NOMO-1 treated with DMSO at 0.1 percent for 48 hours (cell line): ENCODE results near the gene SPEF2.
"Not testable (repeated sequence)": the region's sequence is repeated elsewhere in the genome, so short reads cannot be mapped to it uniquely, and the experiment has no call there.

Experiments
- DNase-seq: peaks from one replicate; lab custom pipeline; 2025; ENCODE audit not compliant: unreplicated experiment; lab: John Stamatoyannopoulos, UW

SPEF2 gene

DNA sequence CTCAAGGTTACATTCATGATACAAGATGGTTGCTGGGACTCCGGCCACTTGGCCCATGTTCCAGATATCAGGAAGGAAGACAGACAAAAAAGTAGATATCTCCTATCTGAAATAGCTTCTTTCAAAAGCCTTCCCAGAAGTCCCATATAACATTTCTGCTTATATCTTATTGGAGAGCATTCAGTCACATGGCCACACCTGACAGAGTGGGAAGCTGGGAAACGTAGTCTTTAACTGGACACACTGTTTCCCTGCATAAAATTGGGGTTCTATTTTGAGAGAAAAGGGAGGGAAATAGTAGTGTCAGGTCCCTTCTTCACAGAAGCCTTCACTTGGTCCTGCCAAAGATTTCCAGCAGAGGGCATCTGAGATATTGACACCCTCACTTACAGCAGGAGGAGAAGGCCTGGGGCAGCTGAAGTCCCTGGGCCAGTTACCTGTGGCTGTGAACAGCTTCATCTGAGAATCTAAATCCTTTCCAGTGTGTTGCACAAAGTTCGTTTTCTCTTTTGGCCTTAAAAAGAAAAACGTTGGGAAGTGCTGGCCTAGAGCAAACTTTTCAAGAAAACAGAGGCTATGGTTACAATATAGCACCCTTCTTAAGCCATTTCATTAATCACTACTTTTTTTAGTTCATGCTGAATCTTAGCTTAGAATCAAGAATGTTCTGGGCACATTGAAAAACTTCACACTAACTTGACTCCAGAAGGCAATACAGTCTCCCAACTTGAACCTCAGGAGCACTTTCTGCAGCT, 33.5 kb downstream of the SPEF2 start:
- peak; percentile 33 for DNase-seq

DNA sequence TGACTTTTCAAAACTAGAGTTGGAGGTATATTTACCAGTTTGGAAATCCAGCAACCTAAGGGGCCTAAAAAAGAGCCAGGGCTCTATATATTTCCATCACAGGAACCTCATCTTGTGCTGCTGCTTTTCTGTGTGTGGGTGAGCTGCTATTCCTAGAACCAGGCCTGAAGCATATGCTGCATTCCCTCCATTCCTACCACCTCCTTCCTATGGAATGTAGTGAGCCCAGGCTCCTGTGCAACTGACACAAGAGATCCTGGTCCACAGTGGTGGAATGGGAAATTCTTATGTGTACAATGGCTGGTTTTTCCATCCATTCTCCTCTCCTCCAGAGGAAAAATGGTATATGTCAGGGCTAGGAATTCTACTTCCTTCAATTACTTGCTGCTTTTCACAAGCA, 39.1 kb downstream of the SPEF2 start:
- no peak for DNase-seq

GRCh38 chr5:35657877-35658276, 40.2 kb downstream of the SPEF2 start:
- no peak for DNase-seq

- no peak for DNase-seq
Measured at GRCh38 chr5:35659556-35659955, 41.9 kb downstream of the SPEF2 start.

DNA sequence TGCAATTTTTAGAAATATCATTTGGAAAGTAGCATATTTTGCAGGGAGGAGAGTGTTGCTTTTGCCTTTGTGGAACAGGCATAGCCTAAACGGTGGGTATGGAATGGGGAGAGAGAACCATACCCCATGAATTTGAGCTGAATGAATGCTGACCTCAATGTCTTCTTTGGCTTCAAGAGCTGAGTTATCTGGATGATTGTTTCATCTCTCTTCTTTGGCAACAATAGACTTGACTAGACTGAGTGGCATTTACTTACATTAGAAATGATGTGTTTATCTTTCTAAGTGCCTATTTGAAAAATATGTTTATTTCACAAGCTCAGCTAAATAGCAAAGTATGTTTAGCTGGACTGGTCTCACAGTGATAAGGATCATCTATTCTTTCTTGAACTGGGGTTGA, 42.8 kb downstream of the SPEF2 start:
- DNase-seq, result no peak

- no peak for DNase-seq
Measured at GRCh38 chr5:35664584-35664983, 46.9 kb downstream of the SPEF2 start.

DNA sequence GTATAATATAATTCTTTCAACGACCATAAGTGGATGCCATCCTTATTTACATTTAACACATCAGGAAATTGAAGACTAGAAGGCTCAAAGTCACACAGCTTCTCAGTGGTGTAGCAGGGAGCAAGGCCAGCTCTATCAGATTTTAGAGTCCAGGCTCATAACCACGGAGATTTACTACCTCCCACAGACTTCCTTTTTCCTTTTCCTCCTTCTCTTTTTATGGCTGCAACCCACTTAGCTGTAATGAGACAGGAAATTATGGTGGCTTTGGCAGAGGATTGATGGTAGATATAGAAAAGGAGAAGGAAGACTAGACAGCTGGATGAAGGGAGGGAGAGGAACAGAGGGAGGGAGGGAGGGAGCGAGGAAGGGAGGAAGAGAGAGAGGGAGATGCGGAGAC, 47.4 kb downstream of the SPEF2 start:
- DNase-seq, result peak; percentile 97

GRCh38 chr5:35668319-35668718, 50.7 kb downstream of the SPEF2 start:
- no peak for DNase-seq

- no peak for DNase-seq
Measured at GRCh38 chr5:35668794-35669193, 51.1 kb downstream of the SPEF2 start.

DNA sequence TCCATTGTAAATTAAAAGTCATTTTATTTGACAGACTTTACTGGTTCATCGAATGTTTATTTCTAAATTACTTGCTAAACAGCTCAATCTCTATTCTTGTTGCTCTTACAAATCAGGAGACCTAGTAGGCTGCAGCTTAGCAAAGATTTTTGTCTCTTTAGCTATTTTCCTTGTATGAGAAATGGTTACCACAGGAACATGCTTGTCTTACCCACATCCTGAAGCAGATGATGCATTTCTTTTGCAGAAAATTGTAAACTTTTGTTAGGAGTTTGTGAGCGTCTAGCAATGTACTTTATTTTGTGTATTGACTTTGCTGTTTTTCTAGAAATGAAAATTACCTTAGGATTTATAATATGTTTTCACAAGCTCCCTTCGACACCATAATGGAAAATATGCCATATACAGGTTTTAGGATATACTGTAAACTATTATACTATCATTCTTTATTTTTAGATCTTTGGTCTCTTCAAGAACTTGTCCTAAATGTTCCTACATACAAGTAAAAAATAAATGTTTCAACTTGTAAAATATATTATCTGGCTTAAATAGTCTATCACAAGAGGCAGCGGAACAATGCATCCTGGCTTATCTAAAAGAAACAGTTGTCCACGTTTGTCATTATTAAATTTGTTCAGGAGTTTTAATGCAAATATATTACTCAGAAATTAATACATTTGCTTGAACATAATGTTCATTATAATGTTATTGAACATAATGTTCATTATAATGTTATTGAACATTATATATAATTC, 54.1 kb downstream of the SPEF2 start:
- DNase-seq, result no peak

DNA sequence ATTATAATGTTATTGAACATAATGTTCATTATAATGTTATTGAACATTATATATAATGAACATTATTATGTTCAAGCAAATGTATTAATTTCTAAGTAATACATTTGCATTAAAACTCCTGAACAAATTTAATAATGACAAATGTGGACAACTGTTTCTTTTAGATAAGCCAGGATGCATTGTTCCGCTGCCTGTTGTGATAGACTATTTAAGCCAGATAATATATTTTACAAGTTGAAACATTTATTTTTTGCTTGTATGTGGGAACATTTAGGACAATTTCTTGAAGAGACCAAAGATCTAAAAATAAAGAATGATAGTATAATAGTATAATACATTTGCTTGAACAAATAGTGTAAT, 54.6 kb downstream of the SPEF2 start:
- not testable (repeated sequence) for DNase-seq

- no peak for DNase-seq
Measured at GRCh38 chr5:35672995-35673394, 55.3 kb downstream of the SPEF2 start.

- no peak for DNase-seq
Measured at GRCh38 chr5:35674049-35674448, 56.4 kb downstream of the SPEF2 start.

GRCh38 chr5:35675392-35675791, 57.7 kb downstream of the SPEF2 start:
- no peak for DNase-seq

DNA sequence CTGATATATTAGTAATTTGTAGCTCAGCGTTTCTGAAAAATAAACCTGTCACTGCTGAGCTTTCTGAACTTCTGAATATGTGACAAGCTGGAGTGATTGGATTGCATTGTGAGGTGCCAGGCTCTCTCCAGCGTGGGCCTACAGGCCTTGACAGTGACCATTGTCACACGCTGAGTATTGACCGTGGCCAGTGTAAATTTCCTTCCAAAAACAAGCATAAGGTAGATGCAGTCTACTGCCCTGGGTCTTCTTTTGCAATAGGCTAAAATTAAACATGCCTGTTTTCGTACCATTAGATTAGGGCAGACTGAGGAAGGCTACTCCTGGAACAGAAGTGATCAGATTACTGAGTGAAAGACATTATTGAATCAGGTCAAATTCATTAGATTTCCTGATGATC, 60.2 kb downstream of the SPEF2 start:
- DNase-seq, result no peak

DNA sequence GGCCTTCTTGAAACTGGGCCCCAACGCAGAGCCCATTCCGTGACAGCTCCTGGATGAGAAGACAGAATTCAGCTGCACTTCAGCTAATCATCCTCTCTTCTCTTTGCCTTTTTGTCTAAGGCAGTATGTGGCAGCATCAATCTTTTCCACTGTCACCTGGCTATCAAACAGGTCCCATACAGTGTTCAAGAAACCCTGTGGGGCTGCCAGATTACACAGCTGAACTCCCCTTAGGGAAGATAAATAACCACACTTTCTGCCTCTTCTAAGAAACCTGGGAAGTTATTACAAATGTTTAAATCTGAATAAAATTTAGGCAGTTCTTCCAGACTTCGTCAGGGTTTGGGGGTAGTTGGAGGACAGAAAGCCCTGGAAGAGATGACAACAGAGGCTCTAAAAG, 61.0 kb downstream of the SPEF2 start:
- no peak for DNase-seq

- no peak for DNase-seq
Measured at GRCh38 chr5:35679357-35679756, 61.7 kb downstream of the SPEF2 start.

DNA sequence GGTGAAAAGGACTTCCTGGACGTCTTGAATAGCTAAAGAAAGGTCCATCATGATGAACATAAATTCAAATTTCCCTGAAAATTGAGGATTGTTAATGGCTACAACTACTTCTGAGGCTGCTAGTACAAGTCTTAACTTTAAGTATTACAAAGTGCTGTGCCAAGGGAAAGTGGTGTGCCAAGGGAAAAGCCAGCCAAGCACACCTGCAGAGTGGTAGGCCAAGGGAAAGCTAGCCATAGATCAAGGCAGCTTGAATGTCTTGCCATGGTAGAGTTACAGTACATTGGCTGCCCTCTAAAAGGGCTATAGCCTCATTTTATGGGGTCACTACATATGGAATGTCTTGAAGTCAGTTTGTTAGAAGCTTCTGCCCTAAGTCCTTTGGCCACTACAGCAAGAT, 64.2 kb downstream of the SPEF2 start:
- no peak for DNase-seq

DNA sequence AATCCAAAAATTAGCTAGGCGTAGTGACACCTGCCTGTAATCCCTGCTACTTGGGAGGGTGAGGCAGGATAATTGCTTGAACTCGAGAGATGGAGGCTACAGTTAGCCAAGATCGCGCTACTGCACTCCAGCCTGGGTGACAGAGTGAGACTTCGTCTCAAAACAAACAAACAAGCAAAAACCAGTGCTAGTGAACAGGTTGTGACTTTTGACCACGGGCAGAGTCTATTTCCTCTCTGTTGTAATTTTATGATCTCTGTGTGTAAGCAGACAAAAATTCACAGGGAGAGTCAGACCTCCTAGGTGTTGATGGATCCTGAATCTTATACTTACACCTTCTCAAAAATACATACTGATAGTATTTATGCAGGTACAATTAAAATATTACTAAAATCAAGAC, 65.8 kb downstream of the SPEF2 start:
- DNase-seq, result no peak

DNA sequence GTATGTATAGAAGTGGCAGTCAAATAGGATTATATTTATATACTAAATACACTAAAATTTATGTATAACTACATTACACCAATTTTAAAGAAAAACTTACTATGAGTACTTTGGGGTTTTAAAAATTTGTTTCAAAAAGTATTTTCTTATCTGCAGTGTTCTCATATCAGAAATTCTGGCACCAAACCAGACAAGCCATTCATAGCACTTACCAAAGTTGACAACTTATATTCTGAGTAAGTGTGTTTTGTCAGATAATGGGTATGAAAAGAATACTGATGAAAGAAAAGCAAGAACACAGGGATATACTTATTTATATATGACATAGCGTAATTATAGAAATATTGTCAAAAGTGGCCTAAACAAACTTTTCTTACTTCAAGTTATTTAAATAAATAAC, 67.5 kb downstream of the SPEF2 start:
- DNase-seq, result no peak

DNA sequence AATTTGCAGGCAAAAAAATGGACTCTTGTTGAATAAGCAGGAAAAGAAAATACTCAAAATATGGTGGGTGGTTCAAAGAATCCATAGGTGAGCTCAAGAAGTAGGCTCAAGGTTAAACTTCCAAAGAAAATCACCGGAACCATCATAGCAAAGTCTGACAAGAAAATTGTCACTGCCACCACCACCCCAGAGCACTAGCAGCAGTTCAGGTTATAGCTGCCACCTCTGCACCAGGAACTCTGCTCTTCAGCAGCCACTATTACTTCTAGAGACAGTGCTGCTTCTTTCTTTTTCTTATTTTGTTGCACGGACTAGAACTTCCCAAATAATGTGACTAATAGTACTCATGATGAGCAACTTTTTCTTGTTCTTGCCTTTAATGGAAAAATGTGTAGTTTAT, 70.3 kb downstream of the SPEF2 start:
- no peak for DNase-seq

DNA sequence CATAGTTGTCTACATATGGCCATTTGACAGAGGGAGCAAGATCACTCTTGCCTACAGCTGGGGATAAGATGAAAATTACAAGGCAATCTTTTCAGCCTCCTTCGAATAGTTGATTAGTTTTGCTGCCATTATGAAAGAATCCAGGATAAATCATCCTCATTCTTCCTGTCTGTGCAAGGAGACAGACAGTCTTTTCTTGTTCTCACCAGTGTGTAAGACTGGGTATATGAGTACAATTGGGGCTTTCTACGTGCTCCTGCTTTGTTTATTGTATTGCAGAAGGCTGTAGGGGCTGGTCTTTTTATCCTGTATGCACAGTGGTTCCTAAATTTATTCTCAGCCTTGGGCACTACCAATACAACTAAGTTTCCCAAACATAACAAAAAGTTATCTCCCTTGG, 76.8 kb downstream of the SPEF2 start:
- DNase-seq, result no peak
